Left lung (tissue), 10 donors: ENCODE measurements around the gene RFTN1. TPM values are rescaled to one million over a fixed set of nuclear protein-coding genes. Genes with fewer than 3 reads are reported as not detected.

Experiments
- ATAC-seq: fragments of 200-7000 bp; cut with Tn5 transposase; one replicate; pipeline ENCODE4 v1.9.1; 2020; ENCODE audit warnings: moderate library complexity
- DNase-seq, 4 donors: peaks; one replicate each; pipeline ENCODE4 v3.0.0-alpha.2; 2013 to 2020
- H3K27ac ChIP-seq, 2 donors: fragments of 200-600 bp; sonication (generic) in 1 of 2; one replicate each; pipeline versions ENCODE4 v1.5.0 to v1.8.0; 2020 to 2021
- H3K27me3 ChIP-seq, 2 donors: fragments of 200-600 bp; sonication (generic) in 1 of 2; one replicate each; pipeline versions ENCODE4 v1.5.0 to v1.8.0; 2020 to 2021
- H3K36me3 ChIP-seq, 2 donors: fragments of 200-600 bp; sonication (generic) in 1 of 2; one replicate each; pipeline versions ENCODE4 v1.5.0 to v1.8.0; 2020 to 2021
- H3K4me1 ChIP-seq, 2 donors: fragments of 200-600 bp; one replicate each; pipeline ENCODE4 v1.8.0; 2021
- H3K4me3 ChIP-seq, 2 donors: fragments of 200-600 bp; sonication (generic) in 1 of 2; one replicate each; pipeline versions ENCODE4 v1.5.0 to v1.8.0; 2020 to 2021; ENCODE audit warnings: mild to moderate bottlenecking in 1 of 2
- H3K9me3 ChIP-seq, 2 donors: fragments of 200-600 bp; sonication (generic) in 1 of 2; one replicate each; pipeline versions ENCODE4 v1.5.0 to v1.8.0; 2020 to 2021
- intact Hi-C, 2 donors: fragments of 100-400 bp; cut with DNase I; formaldehyde crosslinking; loops; one replicate each; pipeline versions ENCODE4 v1.11.2 to v1.14.2; 2022
- polyA plus RNA-seq, 6 donors: library from polyadenylated mRNA; unstranded; fragments of 120-200 nt; gene quantifications; one replicate each; pipeline ENCODE4 v1.2.1, GENCODE V29; 2013; ENCODE audit not compliant: insufficient read length in 6 of 6
- total RNA-seq, 2 donors: library from RNA; stranded (reverse); fragmentation: NEBNext Ultra II Directional; extraction: Animal tissue kit (Norgen Biotek cat#: 25700); gene quantifications; one replicate each; pipeline ENCODE4 v1.2.1, GENCODE V29; 2021
- TF ChIP-seq, protein P1 (sequence below), 2 donors: fragments of 200-600 bp; sonication (generic) in 1 of 2; IDR thresholded peaks; one replicate each; pipeline versions ENCODE4 v1.5.0 to v1.8.0; 2021; ENCODE audit warnings: antibody characterized with exemption in 2 of 2
- donor health status: DM: no; HTN: yes; CAD: no.
- donor health status: DM: no; HTN: no; CAD: no.

Gene RFTN1
- total and polyA plus RNA-seq, 8 donors = 47.2 to 85.1 (median 67.6) TPM

GRCh38 chr3:16386561-16386960 lies 126.9 kb downstream of the RFTN1 start:
- Histone ChIP-seq H3K27me3 (no peaks in the 10 kb centered on the region), H3K4me1 (peaks cover 0 to 4% of the 10 kb centered on the region in 2 donors), H3K4me3 (no peak overlapping the region), H3K36me3 (no peaks in the 10 kb centered on the region), H3K9me3 (no peaks in the 10 kb centered on the region), H3K27ac (peak overlapping the region in 1 of 2 donors; percentile 3)
- TF ChIP-seq, protein P1, sequence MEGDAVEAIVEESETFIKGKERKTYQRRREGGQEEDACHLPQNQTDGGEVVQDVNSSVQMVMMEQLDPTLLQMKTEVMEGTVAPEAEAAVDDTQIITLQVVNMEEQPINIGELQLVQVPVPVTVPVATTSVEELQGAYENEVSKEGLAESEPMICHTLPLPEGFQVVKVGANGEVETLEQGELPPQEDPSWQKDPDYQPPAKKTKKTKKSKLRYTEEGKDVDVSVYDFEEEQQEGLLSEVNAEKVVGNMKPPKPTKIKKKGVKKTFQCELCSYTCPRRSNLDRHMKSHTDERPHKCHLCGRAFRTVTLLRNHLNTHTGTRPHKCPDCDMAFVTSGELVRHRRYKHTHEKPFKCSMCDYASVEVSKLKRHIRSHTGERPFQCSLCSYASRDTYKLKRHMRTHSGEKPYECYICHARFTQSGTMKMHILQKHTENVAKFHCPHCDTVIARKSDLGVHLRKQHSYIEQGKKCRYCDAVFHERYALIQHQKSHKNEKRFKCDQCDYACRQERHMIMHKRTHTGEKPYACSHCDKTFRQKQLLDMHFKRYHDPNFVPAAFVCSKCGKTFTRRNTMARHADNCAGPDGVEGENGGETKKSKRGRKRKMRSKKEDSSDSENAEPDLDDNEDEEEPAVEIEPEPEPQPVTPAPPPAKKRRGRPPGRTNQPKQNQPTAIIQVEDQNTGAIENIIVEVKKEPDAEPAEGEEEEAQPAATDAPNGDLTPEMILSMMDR (IDR thresholded peaks at IDR 0.05) = no peak
- intact Hi-C loops = no loop called here
- no peak for DNase-seq
- ATAC-seq = no peak

GRCh38 chr3:16385151-16385550 lies 128.3 kb downstream of the RFTN1 start:
- no peak overlapping the region for H3K27ac ChIP-seq
- peaks cover 0 to 4% of the 10 kb centered on the region in 2 donors for H3K4me1 ChIP-seq
- H3K4me3 ChIP-seq = no peak overlapping the region
- intact Hi-C loops = no loop called here
- ATAC-seq (no peak), DNase-seq (peak in 2 of 4 donors; percentile 37 to 59)
- no peaks in the 10 kb centered on the region for H3K36me3 ChIP-seq
- H3K9me3 ChIP-seq = no peaks in the 10 kb centered on the region
- H3K27me3 ChIP-seq = no peaks in the 10 kb centered on the region
- TF ChIP-seq, protein P1 (IDR thresholded peaks at IDR 0.05) = no peak

- no peak overlapping the region for H3K4me3 ChIP-seq
- ATAC-seq (no peak), DNase-seq (no peak)
- H3K4me1 ChIP-seq = peaks cover 0 to 4% of the 10 kb centered on the region in 2 donors
- TF ChIP-seq, protein P1 (IDR thresholded peaks at IDR 0.05) = no peak
- H3K27ac ChIP-seq = no peak overlapping the region
- H3K36me3 ChIP-seq = no peaks in the 10 kb centered on the region
- no peaks in the 10 kb centered on the region for H3K9me3 ChIP-seq
- no peaks in the 10 kb centered on the region for H3K27me3 ChIP-seq
- intact Hi-C loops = no loop called here
Measured at GRCh38 chr3:16383864-16384263, 129.6 kb downstream of the RFTN1 start.

- H3K27ac ChIP-seq = no peak overlapping the region
- DNase-seq (no peak), ATAC-seq (no peak)
- no peaks in the 10 kb centered on the region for H3K27me3 ChIP-seq
- TF ChIP-seq, protein P1 (IDR thresholded peaks at IDR 0.05) = no peak
- H3K4me3 ChIP-seq = no peak overlapping the region
- intact Hi-C loops = no loop called here
- no peaks in the 10 kb centered on the region for H3K9me3 ChIP-seq
- no peaks in the 10 kb centered on the region for H3K4me1 ChIP-seq
- H3K36me3 ChIP-seq = peaks cover 0 to 2% of the 10 kb centered on the region in 2 donors
Measured at GRCh38 chr3:16382845-16383244, 130.7 kb downstream of the RFTN1 start.

DNA sequence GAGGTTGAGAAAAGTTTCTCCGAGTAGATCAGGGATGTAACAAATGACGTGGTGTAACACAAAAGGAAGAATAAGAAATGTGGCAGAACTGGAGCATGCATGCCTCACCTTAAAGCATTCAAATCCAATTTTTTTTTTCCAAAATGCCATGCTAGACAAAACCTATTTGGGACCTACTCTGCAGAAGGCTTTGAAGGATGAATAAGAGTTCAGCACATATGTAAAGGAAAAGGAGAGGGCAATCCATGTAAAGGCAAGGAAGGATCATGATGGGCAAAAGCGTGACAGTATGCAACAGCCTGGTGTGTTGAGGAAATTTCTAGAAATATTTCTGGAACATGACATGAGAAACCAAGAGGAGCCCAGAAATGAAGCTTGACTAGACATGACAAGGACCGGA lies 132.1 kb downstream of the RFTN1 start:
- peaks cover 0 to 4% of the 10 kb centered on the region in 2 donors for H3K4me1 ChIP-seq
- TF ChIP-seq, protein P1 (IDR thresholded peaks at IDR 0.05) = no peak
- intact Hi-C loops = no loop called here
- no peaks in the 10 kb centered on the region for H3K27me3 ChIP-seq
- H3K27ac ChIP-seq = no peak overlapping the region
- H3K36me3 ChIP-seq = peaks cover 0 to 16% of the 10 kb centered on the region in 2 donors
- H3K9me3 ChIP-seq = no peaks in the 10 kb centered on the region
- no peak overlapping the region for H3K4me3 ChIP-seq
- ATAC-seq (no peak), DNase-seq (no peak)
